HCT116 (cell line): ENCODE data around the gene GLYR1. TPM values are rescaled to one million over a fixed set of nuclear protein-coding genes. Genes with fewer than 3 reads are reported as not detected.

Experiments used
- ATAC-seq: fragments of 200-7000 bp; cut with Tn5 transposase; 2 replicates; pipeline ENCODE4 v1.9.1; 2020; ENCODE audit warnings: mild to moderate bottlenecking, moderate library complexity
- BruUV-seq: library from RNA; stranded (reverse); fragments of 400-500 nt; replicated peaks from 2 replicates; lab custom pipeline; 2021; lab: Mats Ljungman, UMichigan
- CTCF ChIA-PET: fragments of 300-600 bp; sonication (Branson Sonifier 250); formaldehyde crosslinking; loops from one replicate; lab custom pipeline; 2021; ENCODE audit warnings: antibody characterized with exemption; lab: Charles Lee
- POLR2A ChIA-PET: fragments of 300-600, 350-600 bp; sonication (Branson Sonifier 250); formaldehyde crosslinking; loops from one replicate; lab custom pipeline; 2021; ENCODE audit warnings: antibody characterized with exemption; lab: Charles Lee
- RAD21 ChIA-PET, 2 experiments: fragments of 300-600 bp; sonication (Branson Sonifier 250); formaldehyde crosslinking; loops; one replicate each; lab custom pipeline; 2023; ENCODE audit warnings: low total read pairs in 2 of 2; ENCODE audit not compliant: uncharacterized antibody in 2 of 2, unreplicated experiment in 2 of 2, low non-redundant PET in 1 of 2; lab: Charles Lee
- DNase-seq: peaks from one replicate; pipeline ENCODE4 v3.0.0-alpha.2; 2010; ENCODE audit warnings: low read depth, low spot score
- H2AFZ ChIP-seq: fragments of 200-600 bp; shearing (Covaris generic), sonication (generic); 2 replicates; pipeline ENCODE4 v1.6.1; 2017; ENCODE audit warnings: low read depth, mixed run types, mixed read lengths, antibody characterized with exemption, low read length; ENCODE audit not compliant: poor library complexity, severe bottlenecking
- H3K27ac ChIP-seq: 2 replicates; pipeline ENCODE4 v1.5.1; 2012; ENCODE audit warnings: low read depth, low read length
- H3K27me3 ChIP-seq: fragments of 200-600 bp; sonication (generic); 2 replicates; pipeline ENCODE4 v1.6.1; 2016; ENCODE audit warnings: mixed run types, low read length, mixed read lengths; ENCODE audit not compliant: insufficient read depth
- H3K36me3 ChIP-seq, 2 experiments: fragments of 200-500 bp in 1 of 2; fragments of 200-600 bp in 1 of 2; sonication (Bioruptor generic) in 1 of 2; sonication (generic) in 1 of 2; 2 replicates each; pipeline versions ENCODE4 v1.5.1 to v1.6.1; 2014 to 2016; ENCODE audit warnings: low read length in 2 of 2, inconsistent platforms in 1 of 2, mixed read lengths in 1 of 2, mixed run types in 1 of 2; ENCODE audit not compliant: insufficient read depth in 2 of 2, control insufficient read depth in 1 of 2
- H3K4me1 ChIP-seq, 2 experiments: fragments of 200-600 bp in 1 of 2; sonication (generic) in 1 of 2; 2 replicates each; pipeline versions ENCODE4 v1.5.1 to v1.6.1; 2012 to 2017; ENCODE audit warnings: low read length in 2 of 2, inconsistent platforms in 1 of 2, mild to moderate bottlenecking in 1 of 2, mixed read lengths in 1 of 2, mixed run types in 1 of 2, moderate library complexity in 1 of 2; ENCODE audit not compliant: insufficient read depth in 2 of 2, control insufficient read depth in 1 of 2
- H3K4me2 ChIP-seq: fragments of 200-600 bp; sonication (generic); 2 replicates; pipeline ENCODE4 v1.6.1; 2017; ENCODE audit warnings: mixed run types, low read length, mixed read lengths
- H3K4me3 ChIP-seq, 2 experiments: fragments of 200-600 bp in 1 of 2; sonication (generic) in 1 of 2; replicated peaks in 1 of 2; 2 replicates each; pipeline ENCODE4 v1.5.1; 2011 to 2016; ENCODE audit warnings: low read length in 2 of 2, control low read depth in 1 of 2, low read depth in 1 of 2, mild to moderate bottlenecking in 1 of 2, mixed read lengths in 1 of 2, mixed run types in 1 of 2
- H3K79me2 ChIP-seq: fragments of 200-600 bp; sonication (generic); 2 replicates; pipeline ENCODE4 v1.6.1; 2017; ENCODE audit warnings: mild to moderate bottlenecking, mixed run types, low read length, moderate library complexity, mixed read lengths; ENCODE audit not compliant: insufficient read depth
- H3K9ac ChIP-seq: fragments of 200-600 bp; sonication (generic); 2 replicates; pipeline ENCODE4 v1.6.1; 2016; ENCODE audit warnings: low read length, mixed read lengths
- H3K9me2 ChIP-seq: fragments of 200-600 bp; sonication (generic), shearing (Covaris generic); 2 replicates; pipeline ENCODE4 v1.6.1; 2017; ENCODE audit warnings: mixed run types, mild to moderate bottlenecking, moderate library complexity; ENCODE audit not compliant: insufficient read depth
- H3K9me3 ChIP-seq, 2 experiments: fragments of 200-500 bp in 1 of 2; fragments of 200-600 bp in 1 of 2; sonication (Bioruptor generic) in 1 of 2; sonication (generic) in 1 of 2; 2 replicates each; pipeline ENCODE4 v1.6.1; 2014 to 2017; ENCODE audit warnings: low read length in 2 of 2, mixed read lengths in 2 of 2, inconsistent platforms in 1 of 2, low read depth in 1 of 2, mild to moderate bottlenecking in 1 of 2, mixed run types in 1 of 2, moderate library complexity in 1 of 2; ENCODE audit not compliant: control insufficient read depth in 1 of 2, insufficient read depth in 1 of 2
- H4K20me1 ChIP-seq: fragments of 200-600 bp; sonication (generic), shearing (Covaris generic); 2 replicates; pipeline ENCODE4 v1.6.1; 2017; ENCODE audit warnings: mixed run types, mild to moderate bottlenecking, moderate library complexity; ENCODE audit not compliant: insufficient read depth
- CBX3 ChIP-seq: IDR thresholded peaks from 2 replicates; pipeline ENCODE4 v1.6.1; 2012; ENCODE audit warnings: low read depth
- EGR1 ChIP-seq: IDR thresholded peaks from 2 replicates; pipeline ENCODE4 v1.6.1; 2012; ENCODE audit warnings: low read depth
- ELF1 ChIP-seq: IDR thresholded peaks from 2 replicates; pipeline ENCODE4 v1.6.1; 2012; ENCODE audit warnings: low read depth, borderline replicate concordance
- EZH2 ChIP-seq: fragments of 200-600 bp; sonication (generic); IDR thresholded peaks from 2 replicates; pipeline ENCODE4 v1.6.1; 2017; ENCODE audit warnings: antibody characterized with exemption, mixed run types
- EZH2phosphoT487 ChIP-seq: fragments of 200-600 bp; IDR thresholded peaks from 2 replicates; pipeline ENCODE4 v1.6.1; 2018; ENCODE audit warnings: antibody characterized with exemption, borderline replicate concordance
- FOSL1 ChIP-seq: IDR thresholded peaks from 2 replicates; pipeline ENCODE4 v1.6.1; 2012; ENCODE audit warnings: low read depth
- JUND ChIP-seq: IDR thresholded peaks from 2 replicates; pipeline ENCODE4 v1.6.1; 2012
- POLR2A ChIP-seq: IDR thresholded peaks from 2 replicates; pipeline ENCODE4 v1.7.0; 2011; ENCODE audit warnings: borderline replicate concordance; ENCODE audit not compliant: insufficient read depth, insufficient read length; ENCODE audit errors: extremely low read depth
- POLR2AphosphoS5 ChIP-seq: IDR thresholded peaks from 2 replicates; pipeline ENCODE4 v1.6.1; 2011; ENCODE audit warnings: mild to moderate bottlenecking, low read depth, low read length, moderate library complexity
- RAD21 ChIP-seq: IDR thresholded peaks from 2 replicates; pipeline ENCODE4 v1.6.1; 2012; ENCODE audit warnings: low read depth, mild to moderate bottlenecking
- REST ChIP-seq: IDR thresholded peaks from 2 replicates; pipeline ENCODE4 v1.6.1; 2012; ENCODE audit warnings: low read depth
- SIN3A ChIP-seq: IDR thresholded peaks from 2 replicates; pipeline ENCODE4 v1.6.1; 2012; ENCODE audit warnings: low read depth
- SP1 ChIP-seq: IDR thresholded peaks from 2 replicates; pipeline ENCODE4 v1.6.1; 2012; ENCODE audit warnings: low read depth
- TCF7L2 ChIP-seq: IDR thresholded peaks from 2 replicates; pipeline ENCODE4 v1.7.0; 2011; ENCODE audit warnings: borderline replicate concordance, inconsistent platforms; ENCODE audit not compliant: insufficient read depth, insufficient read length; ENCODE audit errors: extremely low read depth
- YY1 ChIP-seq: IDR thresholded peaks from 2 replicates; pipeline ENCODE4 v1.6.1; 2011; ENCODE audit warnings: low read length, low read depth, moderate library complexity, mild to moderate bottlenecking; ENCODE audit not compliant: insufficient replicate concordance; ENCODE audit errors: extremely low read depth
- ZBTB33 ChIP-seq: IDR thresholded peaks from 2 replicates; pipeline ENCODE4 v1.6.1; 2011; ENCODE audit warnings: mild to moderate bottlenecking, low read length, moderate library complexity; ENCODE audit not compliant: insufficient replicate concordance; ENCODE audit errors: extremely low read depth
- ZFX ChIP-seq: fragments of 450-650 bp; IDR thresholded peaks from 2 replicates; pipeline ENCODE4 v1.6.1; 2017
- ZNF274 ChIP-seq: fragments of 200-500 bp; sonication (Bioruptor generic); IDR thresholded peaks from 2 replicates; pipeline ENCODE4 v1.6.1; 2014; ENCODE audit warnings: mild to moderate bottlenecking, low read depth, low read length, inconsistent platforms
- intact Hi-C: fragments of 100-400 bp; cut with micrococcal nuclease; formaldehyde crosslinking; loops from 2 replicates; pipeline ENCODE4 v1.10.0; 2022
- total RNA-seq: library from RNA; stranded (reverse); gene quantifications from one replicate; pipeline ENCODE4 v1.2.1, GENCODE V29; 2021; ENCODE audit not compliant: unreplicated experiment
- TF ChIP-seq, protein P1 (sequence below): IDR thresholded peaks from 2 replicates; pipeline ENCODE4 v1.6.1; 2012
- TF ChIP-seq, protein P2 (sequence below): IDR thresholded peaks from 2 replicates; pipeline ENCODE4 v1.6.1; 2012

Gene GLYR1
- total RNA-seq, 1 experiment from 2014 or later: 50.0 TPM

DNA sequence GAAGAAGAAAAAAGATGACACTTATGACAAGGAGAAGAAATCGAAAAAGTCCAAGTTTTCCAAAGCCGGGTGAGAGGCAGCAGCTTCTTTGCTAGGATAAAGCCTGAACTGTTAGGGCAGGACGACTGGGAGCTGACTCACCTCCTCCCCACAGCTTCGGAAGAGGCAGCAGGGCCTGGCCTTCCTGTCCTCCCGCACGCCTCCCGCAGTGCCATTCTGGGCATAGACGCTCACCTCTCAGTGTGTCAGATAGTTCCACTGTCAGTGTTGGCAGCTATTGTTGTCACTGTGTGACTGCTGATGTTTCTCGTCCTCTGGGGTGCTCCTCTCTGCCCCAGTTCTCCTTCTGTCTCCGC lies 12.8 kb upstream of the GLYR1 start:
- BruUV-seq: no TSS peak
- Histone ChIP-seq H3K27ac (no peak overlapping the region), H3K36me3 (peaks cover 57 to 60% of the 10 kb centered on the region in 2 experiments), H3K27me3 (no peaks in the 10 kb centered on the region), H3K79me2 (peaks cover 48% of the 10 kb centered on the region), H3K9ac (no peak overlapping the region), H3K4me2 (no peak overlapping the region), H3K9me2 (no peaks in the 10 kb centered on the region), H3K4me3 (no peak overlapping the region), H2AFZ (no peak overlapping the region)
- POLR2A ChIA-PET: no interaction called here
- ATAC-seq: no peak
- intact Hi-C loops: no loop called here
- RAD21 ChIA-PET: no interaction called here
- TF ChIP-seq FOSL1: no peak
- no peak for TF ChIP-seq RAD21
- TF ChIP-seq EZH2: no peak
- TF ChIP-seq ELF1: no peak
- no peak for TF ChIP-seq REST
- no peak for TF ChIP-seq POLR2A
- TF ChIP-seq ZBTB33: no peak
- TF ChIP-seq YY1: no peak
- TF ChIP-seq ZFX: no peak
- TF ChIP-seq ZNF274: no peak
- no peak for TF ChIP-seq CBX3
- TF ChIP-seq SIN3A: no peak
- TF ChIP-seq EZH2phosphoT487: no peak
- no peak for TF ChIP-seq JUND
- no peak for TF ChIP-seq TCF7L2
- TF ChIP-seq POLR2AphosphoS5: no peak
- no peak for TF ChIP-seq EGR1
- no peak for TF ChIP-seq SP1
- TF ChIP-seq, protein P1, sequence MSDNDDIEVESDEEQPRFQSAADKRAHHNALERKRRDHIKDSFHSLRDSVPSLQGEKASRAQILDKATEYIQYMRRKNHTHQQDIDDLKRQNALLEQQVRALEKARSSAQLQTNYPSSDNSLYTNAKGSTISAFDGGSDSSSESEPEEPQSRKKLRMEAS: no peak
- TF ChIP-seq, protein P2, sequence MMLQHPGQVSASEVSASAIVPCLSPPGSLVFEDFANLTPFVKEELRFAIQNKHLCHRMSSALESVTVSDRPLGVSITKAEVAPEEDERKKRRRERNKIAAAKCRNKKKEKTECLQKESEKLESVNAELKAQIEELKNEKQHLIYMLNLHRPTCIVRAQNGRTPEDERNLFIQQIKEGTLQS: no peak
- TF ChIP-seq, all 23 proteins: peak for 0
- no peaks in the 10 kb centered on the region for H4K20me1 ChIP-seq
- no peaks in the 10 kb centered on the region for H3K4me1 ChIP-seq
- no peaks in the 10 kb centered on the region for H3K9me3 ChIP-seq
- DNase-seq: no peak
- CTCF ChIA-PET: no interaction called here
